ENCODE data around the gene USP12.

- TF ChIP-seq CTCF (IDR thresholded peaks at IDR 0.05) (no peak), EP300 (IDR thresholded peaks at IDR 0.05; ENCODE audit: low read depth) (no peak), POLR2A (IDR thresholded peaks at IDR 0.05) (no peak), POLR2AphosphoS5 (IDR thresholded peaks at IDR 0.05) (no peak)
Observed at GRCh38 chr13:27182054-27182453, 10.4 kb upstream of the USP12 start.
